HepG2 (cell line): ENCODE measurements around the gene ATG16L2. TPM values are rescaled to one million over a fixed set of nuclear protein-coding genes. Genes with fewer than 3 reads are reported as not detected.

Source experiments
- BCL6 ChIP-seq: IDR thresholded peaks from 2 replicates; pipeline ENCODE4 v1.6.1; 2016; ENCODE audit warnings: missing genetic modification reagents, missing compliant biosample characterization
- CHD4 ChIP-seq: fragments of 200-600 bp; sonication (generic); IDR thresholded peaks from 2 replicates; pipeline ENCODE4 v1.7.0; 2017; ENCODE audit warnings: mild to moderate bottlenecking, low read length, borderline replicate concordance
- HDAC1 ChIP-seq: sonication (generic); formaldehyde crosslinking; IDR thresholded peaks from 2 replicates; pipeline ENCODE4 v1.5.1; 2020; ENCODE audit warnings: mild to moderate bottlenecking, missing genetic modification reagents
- HNF4A ChIP-seq: sonication (generic); formaldehyde crosslinking; IDR thresholded peaks from 2 replicates; pipeline ENCODE4 v1.4.0; 2020; ENCODE audit warnings: missing genetic modification reagents
- HNRNPL ChIP-seq: fragments of 200-400 bp; formaldehyde crosslinking; IDR thresholded peaks from 2 replicates; pipeline ENCODE4 v1.6.1; 2017; ENCODE audit warnings: mild to moderate bottlenecking, low read depth, low read length
- IKZF5 ChIP-seq: IDR thresholded peaks from 2 replicates; pipeline ENCODE4 v1.6.1; 2018; ENCODE audit warnings: missing genetic modification reagents, mild to moderate bottlenecking, missing compliant biosample characterization
- JDP2 ChIP-seq: sonication (generic); formaldehyde crosslinking; IDR thresholded peaks from 2 replicates; pipeline ENCODE4 v1.8.1; 2022; ENCODE audit warnings: missing genetic modification reagents, borderline replicate concordance
- JUNB ChIP-seq: sonication (generic); formaldehyde crosslinking; IDR thresholded peaks from 2 replicates; pipeline ENCODE4 v1.8.0; 2022; ENCODE audit warnings: missing genetic modification reagents, mild to moderate bottlenecking, borderline replicate concordance
- KDM2A ChIP-seq: sonication (generic); formaldehyde crosslinking; IDR thresholded peaks from 2 replicates; pipeline ENCODE4 v1.4.0; 2020; ENCODE audit warnings: low read depth, missing genetic modification reagents, borderline replicate concordance
- LCORL ChIP-seq, 2 experiments: fragments of 450-650 bp in 1 of 2; sonication (generic) in 1 of 2; formaldehyde crosslinking in 1 of 2; IDR thresholded peaks; 2 replicates each; pipeline versions ENCODE4 v1.5.0 to v1.6.1; 2017 to 2020; ENCODE audit warnings: antibody characterized with exemption in 1 of 2, missing genetic modification reagents in 1 of 2
- MEIS1 ChIP-seq: sonication (generic); formaldehyde crosslinking; IDR thresholded peaks from 2 replicates; pipeline ENCODE4 v1.9.0; 2021; ENCODE audit warnings: mild to moderate bottlenecking, missing genetic modification reagents, moderate library complexity, borderline replicate concordance
- NAIF1 ChIP-seq: sonication (generic); formaldehyde crosslinking; IDR thresholded peaks from 2 replicates; pipeline ENCODE4 v1.5.0; 2020; ENCODE audit warnings: mild to moderate bottlenecking, missing genetic modification reagents, borderline replicate concordance
- SKI ChIP-seq: fragments of 450-650 bp; IDR thresholded peaks from one replicate; pipeline ENCODE4 v1.6.1; 2018; ENCODE audit warnings: mild to moderate bottlenecking; ENCODE audit not compliant: partially characterized antibody
- SYNCRIP ChIP-seq: fragments of 200-400 bp; formaldehyde crosslinking; IDR thresholded peaks from 2 replicates; pipeline ENCODE4 v1.6.1; 2018; ENCODE audit warnings: mild to moderate bottlenecking, low read depth, low read length; ENCODE audit not compliant: insufficient read depth
- YEATS4 ChIP-seq: sonication (generic); formaldehyde crosslinking; IDR thresholded peaks from 2 replicates; pipeline ENCODE4 v1.4.0; 2020; ENCODE audit warnings: missing genetic modification reagents, borderline replicate concordance
- ZKSCAN1 ChIP-seq: fragments of 150-350 bp; IDR thresholded peaks from 2 replicates; pipeline ENCODE4 v1.6.1; 2014; ENCODE audit warnings: low read length
- ZNF160 ChIP-seq: sonication (generic); formaldehyde crosslinking; IDR thresholded peaks from 2 replicates; pipeline ENCODE4 v1.8.0; 2022; ENCODE audit warnings: mild to moderate bottlenecking, inconsistent platforms, missing genetic modification reagents
- ZNF234 ChIP-seq: sonication (generic); formaldehyde crosslinking; conservative IDR thresholded peaks from 2 replicates; pipeline ENCODE4 v1.5.1; 2020; ENCODE audit warnings: mild to moderate bottlenecking, missing genetic modification reagents
- ZNF704 ChIP-seq: sonication (generic); formaldehyde crosslinking; IDR thresholded peaks from 2 replicates; pipeline ENCODE4 v1.8.1; 2023; ENCODE audit warnings: mild to moderate bottlenecking, inconsistent platforms, moderate library complexity, missing genetic modification reagents, borderline replicate concordance
- polyA plus RNA-seq, 8 experiments: library from polyadenylated mRNA; depleted of rRNA in 3 of 8; stranded (reverse) in 7 of 8; unstranded in 1 of 8; fragments of >200 nt; fragmentation: Illumina TruSeq in 4 of 8; extraction: Trizol in 4 of 8; gene quantifications; 2 replicates each; pipeline versions ENCODE4 v1.2.1 to v1.2.3, GENCODE V29; 2011 to 2016; ENCODE audit warnings: low read depth in 4 of 8, missing spikeins in 1 of 8, mixed read lengths in 1 of 8; ENCODE audit not compliant: insufficient read depth in 1 of 8
- total RNA-seq, 5 experiments: library from RNA; depleted of rRNA; stranded (reverse); fragments of >200 nt; fragmentation: Illumina TruSeq; extraction: Trizol; gene quantifications; 2 replicates each; pipeline ENCODE4 v1.2.3, GENCODE V29; 2016; ENCODE audit warnings: low read depth in 1 of 5
- TF ChIP-seq, protein P1 (sequence below): IDR thresholded peaks from 2 replicates; pipeline ENCODE4 v1.6.1; 2012; ENCODE audit warnings: inconsistent platforms
- TF ChIP-seq, protein P2 (sequence below): IDR thresholded peaks from 2 replicates; pipeline ENCODE4 v1.6.1; 2018; ENCODE audit warnings: missing genetic modification reagents
- TF ChIP-seq, protein P3 (sequence below): sonication (generic); formaldehyde crosslinking; IDR thresholded peaks from 2 replicates; pipeline ENCODE4 v1.5.0; 2020; ENCODE audit warnings: mild to moderate bottlenecking, missing genetic modification reagents, moderate library complexity

The ATG16L2 gene
- total and polyA plus RNA-seq, 2 of the 13 experiments (the other 11 are each of a cell fraction or from before 2014, with no cell fraction given): 6.2 to 14.8 TPM

GRCh38 chr11:72789493-72790131, 24.6 kb upstream of the ATG16L2 start (continued):
- TF ChIP-seq ZNF704 (CRISPR knock-in tag): no peak
- no peak for TF ChIP-seq CHD4
- 0 out of 2 replicates have a peak, but pooled peaks have one; percentile 14 for TF ChIP-seq MEIS1 (CRISPR knock-in tag)
- TF ChIP-seq HNF4A: peak; percentile 69
- peak; percentile 87 for TF ChIP-seq HNRNPL
- no peak for TF ChIP-seq SYNCRIP
- no peak for TF ChIP-seq NAIF1
- TF ChIP-seq HDAC1: peak; percentile 28; the same call in 1 of the 2 replicates
- no peak for TF ChIP-seq JUNB
- TF ChIP-seq, protein P1, sequence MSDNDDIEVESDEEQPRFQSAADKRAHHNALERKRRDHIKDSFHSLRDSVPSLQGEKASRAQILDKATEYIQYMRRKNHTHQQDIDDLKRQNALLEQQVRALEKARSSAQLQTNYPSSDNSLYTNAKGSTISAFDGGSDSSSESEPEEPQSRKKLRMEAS: peak; percentile 52
- TF ChIP-seq ZNF160 (CRISPR knock-in tag): no peak
- no peak for TF ChIP-seq ZKSCAN1
- no peak for TF ChIP-seq YEATS4 (CRISPR knock-in tag)
- TF ChIP-seq JDP2: no peak
- 0 out of 2 replicates have a peak, but pooled peaks have one; percentile 10 for TF ChIP-seq BCL6
- TF ChIP-seq KDM2A (CRISPR knock-in tag): no peak
- no peak for TF ChIP-seq IKZF5 (CRISPR knock-in tag)
- peak; percentile 44 for TF ChIP-seq SKI
- TF ChIP-seq ZNF234 (CRISPR knock-in tag): no peak
- TF ChIP-seq, protein P2, sequence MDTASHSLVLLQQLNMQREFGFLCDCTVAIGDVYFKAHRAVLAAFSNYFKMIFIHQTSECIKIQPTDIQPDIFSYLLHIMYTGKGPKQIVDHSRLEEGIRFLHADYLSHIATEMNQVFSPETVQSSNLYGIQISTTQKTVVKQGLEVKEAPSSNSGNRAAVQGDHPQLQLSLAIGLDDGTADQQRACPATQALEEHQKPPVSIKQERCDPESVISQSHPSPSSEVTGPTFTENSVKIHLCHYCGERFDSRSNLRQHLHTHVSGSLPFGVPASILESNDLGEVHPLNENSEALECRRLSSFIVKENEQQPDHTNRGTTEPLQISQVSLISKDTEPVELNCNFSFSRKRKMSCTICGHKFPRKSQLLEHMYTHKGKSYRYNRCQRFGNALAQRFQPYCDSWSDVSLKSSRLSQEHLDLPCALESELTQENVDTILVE (CRISPR knock-in tag): no peak
- TF ChIP-seq, protein P3, sequence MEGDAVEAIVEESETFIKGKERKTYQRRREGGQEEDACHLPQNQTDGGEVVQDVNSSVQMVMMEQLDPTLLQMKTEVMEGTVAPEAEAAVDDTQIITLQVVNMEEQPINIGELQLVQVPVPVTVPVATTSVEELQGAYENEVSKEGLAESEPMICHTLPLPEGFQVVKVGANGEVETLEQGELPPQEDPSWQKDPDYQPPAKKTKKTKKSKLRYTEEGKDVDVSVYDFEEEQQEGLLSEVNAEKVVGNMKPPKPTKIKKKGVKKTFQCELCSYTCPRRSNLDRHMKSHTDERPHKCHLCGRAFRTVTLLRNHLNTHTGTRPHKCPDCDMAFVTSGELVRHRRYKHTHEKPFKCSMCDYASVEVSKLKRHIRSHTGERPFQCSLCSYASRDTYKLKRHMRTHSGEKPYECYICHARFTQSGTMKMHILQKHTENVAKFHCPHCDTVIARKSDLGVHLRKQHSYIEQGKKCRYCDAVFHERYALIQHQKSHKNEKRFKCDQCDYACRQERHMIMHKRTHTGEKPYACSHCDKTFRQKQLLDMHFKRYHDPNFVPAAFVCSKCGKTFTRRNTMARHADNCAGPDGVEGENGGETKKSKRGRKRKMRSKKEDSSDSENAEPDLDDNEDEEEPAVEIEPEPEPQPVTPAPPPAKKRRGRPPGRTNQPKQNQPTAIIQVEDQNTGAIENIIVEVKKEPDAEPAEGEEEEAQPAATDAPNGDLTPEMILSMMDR (CRISPR knock-in tag): peak; percentile 23; the same call in 1 of the 2 replicates
- TF ChIP-seq LCORL (IDR thresholded peaks at IDR 0.05): no peak
- TF ChIP-seq LCORL (CRISPR knock-in tag; IDR thresholded peaks at IDR 0.05): peak; percentile 60; the same call in 1 of the 2 replicates
